Liver (tissue), 9 donors: ENCODE data around the gene GPX3. TPM values are rescaled to one million over a fixed set of nuclear protein-coding genes. Genes with fewer than 3 reads are reported as not detected.

ENCODE experiments used
- DNase-seq: peaks from one replicate; pipeline ENCODE4 v3.0.0-alpha.2; 2017; ENCODE audit warnings: low spot score
- H3K27ac ChIP-seq, 2 donors: one replicate each; pipeline ENCODE4 v1.7.0; 2013; ENCODE audit warnings: inconsistent platforms in 2 of 2, low read length in 2 of 2, control low read depth in 1 of 2, low read depth in 1 of 2, mild to moderate bottlenecking in 1 of 2
- H3K27me3 ChIP-seq, 4 donors: one replicate each; pipeline versions ENCODE4 v1.6.1 to v1.7.0; 2013; ENCODE audit warnings: low read length in 3 of 4, inconsistent platforms in 1 of 4, mild to moderate bottlenecking in 1 of 4, moderate library complexity in 1 of 4; ENCODE audit not compliant: control insufficient read depth in 4 of 4, insufficient read depth in 4 of 4
- H3K36me3 ChIP-seq, 4 donors: one replicate each; pipeline versions ENCODE4 v1.6.1 to v1.7.0; 2013; ENCODE audit warnings: low read length in 3 of 4, mild to moderate bottlenecking in 3 of 4, low read depth in 1 of 4, moderate library complexity in 1 of 4; ENCODE audit not compliant: control insufficient read depth in 4 of 4, insufficient read depth in 3 of 4
- H3K4me1 ChIP-seq, 4 donors: one replicate each; pipeline versions ENCODE4 v1.6.1 to v1.7.0; 2013; ENCODE audit warnings: low read length in 3 of 4, mild to moderate bottlenecking in 3 of 4, moderate library complexity in 1 of 4; ENCODE audit not compliant: control insufficient read depth in 4 of 4, insufficient read depth in 4 of 4
- H3K4me3 ChIP-seq, 3 donors: one replicate each; pipeline versions ENCODE4 v1.6.1 to v1.7.0; 2013; ENCODE audit warnings: low read length in 3 of 3, control low read depth in 1 of 3, low read depth in 1 of 3, mild to moderate bottlenecking in 1 of 3
- H3K9ac ChIP-seq, 2 donors: one replicate each; pipeline ENCODE4 v1.7.0; 2013; ENCODE audit warnings: low read length in 2 of 2, mild to moderate bottlenecking in 2 of 2, moderate library complexity in 2 of 2, control low read depth in 1 of 2, low read depth in 1 of 2
- H3K9me3 ChIP-seq, 4 donors: one replicate each; pipeline versions ENCODE4 v1.6.1 to v1.7.0; 2013; ENCODE audit warnings: low read length in 3 of 4; ENCODE audit not compliant: control insufficient read depth in 4 of 4
- EGR1 ChIP-seq, 2 donors: IDR thresholded peaks; 2 replicates each; pipeline ENCODE4 v1.6.1; 2016 to 2018; ENCODE audit warnings: antibody characterized with exemption in 2 of 2, low read depth in 2 of 2
- FOXA1 ChIP-seq: IDR thresholded peaks from 2 replicates; pipeline ENCODE4 v1.6.1; 2016; ENCODE audit warnings: antibody characterized with exemption
- FOXA2 ChIP-seq: IDR thresholded peaks from 2 replicates; pipeline ENCODE4 v1.6.1; 2016; ENCODE audit warnings: antibody characterized with exemption
- GABPA ChIP-seq, 2 donors: IDR thresholded peaks in 1 of 2; conservative IDR thresholded peaks in 1 of 2; 2 replicates each; pipeline ENCODE4 v1.6.1; 2016; ENCODE audit warnings: antibody characterized with exemption in 2 of 2, mild to moderate bottlenecking in 1 of 2, moderate library complexity in 1 of 2
- HNF4A ChIP-seq, 2 donors: conservative IDR thresholded peaks; 2 replicates each; pipeline ENCODE4 v1.6.1; 2016; ENCODE audit warnings: antibody characterized with exemption in 2 of 2, mild to moderate bottlenecking in 2 of 2
- HNF4G ChIP-seq: IDR thresholded peaks from 2 replicates; pipeline ENCODE4 v1.6.1; 2016; ENCODE audit warnings: antibody characterized with exemption
- JUND ChIP-seq, 2 donors: IDR thresholded peaks; 2 replicates each; pipeline ENCODE4 v1.6.1; 2016; ENCODE audit warnings: antibody characterized with exemption in 2 of 2
- NR2F2 ChIP-seq: IDR thresholded peaks from 2 replicates; pipeline ENCODE4 v1.6.1; 2016; ENCODE audit warnings: antibody characterized with exemption
- RAD21 ChIP-seq, 2 donors: IDR thresholded peaks; 2 replicates each; pipeline ENCODE4 v1.6.1; 2016; ENCODE audit warnings: antibody characterized with exemption in 2 of 2, mild to moderate bottlenecking in 2 of 2
- RXRA ChIP-seq, 2 donors: IDR thresholded peaks; 2 replicates each; pipeline ENCODE4 v1.6.1; 2017 to 2018; ENCODE audit warnings: antibody characterized with exemption in 2 of 2, mild to moderate bottlenecking in 1 of 2
- SP1 ChIP-seq: IDR thresholded peaks from 2 replicates; pipeline ENCODE4 v1.6.1; 2018; ENCODE audit warnings: antibody characterized with exemption, mild to moderate bottlenecking
- TAF1 ChIP-seq: conservative IDR thresholded peaks from 2 replicates; pipeline ENCODE4 v1.6.1; 2016; ENCODE audit warnings: antibody characterized with exemption, mild to moderate bottlenecking
- YY1 ChIP-seq: IDR thresholded peaks from 2 replicates; pipeline ENCODE4 v1.6.1; 2016; ENCODE audit warnings: antibody characterized with exemption, mild to moderate bottlenecking
- WGBS: extraction: QIAGEN DNeasy Blood & Tissue Kit; methylation state at CpG from one replicate; pipeline ENCODE4 v1.1.7; 2013; 5-methylcytosine and 5-hydroxymethylcytosine counted together
- polyA plus RNA-seq, 2 donors: library from polyadenylated mRNA; stranded (reverse) in 1 of 2; unstranded in 1 of 2; fragments of 200-250 nt in 1 of 2; fragments of >200 nt in 1 of 2; fragmentation: Nextera tagmentation in 1 of 2; extraction: Ambion mirVana in 1 of 2; gene quantifications; one replicate each; pipeline versions ENCODE4 v1.2.1 to v1.2.3, GENCODE V29; 2013 to 2015
- total RNA-seq, 2 donors: library from RNA; depleted of rRNA; stranded (reverse); fragments of >200 nt; gene quantifications; one replicate each; pipeline ENCODE4 v1.2.3, GENCODE V29; 2014
- TF ChIP-seq, protein P1 (sequence below): IDR thresholded peaks from 2 replicates; pipeline ENCODE4 v1.6.1; 2016; ENCODE audit warnings: antibody characterized with exemption
- TF ChIP-seq, protein P2 (sequence below): IDR thresholded peaks from 2 replicates; pipeline ENCODE4 v1.6.1; 2016; ENCODE audit warnings: antibody characterized with exemption
- TF ChIP-seq, protein P3 (sequence below): fragments of 150-350 bp; IDR thresholded peaks from 2 replicates; pipeline ENCODE4 v1.5.1; 2017; ENCODE audit warnings: improper control_type of control experiment, low read depth, low read length; ENCODE audit not compliant: missing input control
- TF ChIP-seq, protein P4 (sequence below): IDR thresholded peaks from 2 replicates; pipeline ENCODE4 v1.6.1; 2016; ENCODE audit warnings: antibody characterized with exemption
- TF ChIP-seq, protein P5 (sequence below): IDR thresholded peaks from 2 replicates; pipeline ENCODE4 v1.6.1; 2016; ENCODE audit warnings: antibody characterized with exemption, mild to moderate bottlenecking
- donor health status: healthy.
- donor health status: healthy.
- donor health status: healthy.
- donor health status: healthy.
- donor health status: healthy.

GPX3 gene
- total and polyA plus RNA-seq, 4 donors: 72.9 to 878 (median 237) TPM

DNA sequence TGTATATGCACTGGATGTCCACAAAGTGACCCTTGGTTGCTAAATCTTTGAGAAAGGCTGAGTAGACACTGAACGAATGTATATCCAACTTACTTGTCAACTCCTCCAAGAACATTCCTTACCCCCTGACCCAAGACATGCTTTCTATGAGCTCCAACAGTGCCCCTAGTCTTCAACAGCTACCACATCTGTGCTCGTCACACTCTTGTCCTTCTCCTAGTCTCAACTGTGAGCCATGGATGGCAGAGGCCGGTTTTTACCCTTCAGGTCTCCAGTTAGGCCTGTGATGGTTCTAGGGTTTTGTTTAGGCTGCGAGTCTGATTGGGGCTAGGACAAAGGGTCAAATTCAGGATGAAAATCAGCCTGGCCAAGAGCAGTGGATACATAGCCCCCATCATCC, 19.0 kb upstream of the GPX3 start:
- Histone ChIP-seq H3K9ac (no peak overlapping the region), H3K27me3 (no peaks in the 10 kb centered on the region), H3K4me3 (no peak overlapping the region), H3K36me3 (no peaks in the 10 kb centered on the region), H3K4me1 (peaks cover 11 to 53% (median 37%) of the 10 kb centered on the region in 4 donors), H3K27ac (no peak overlapping the region), H3K9me3 (no peaks in the 10 kb centered on the region)
- TF ChIP-seq FOXA1 (no peak), YY1 (no peak), EGR1 (IDR thresholded peaks at IDR 0.05; ENCODE audit: low read depth in 2 of 2) (no peak), GABPA (IDR thresholded peaks at IDR 0.05 in 1 of 2, conservative IDR thresholded peaks at IDR 0.05 in 1 of 2) (no peak), RXRA (IDR thresholded peaks at IDR 0.05) (no peak), RAD21 (IDR thresholded peaks at IDR 0.05) (no peak), HNF4G (no peak), FOXA2 (no peak), HNF4A (conservative IDR thresholded peaks at IDR 0.05) (no peak), JUND (IDR thresholded peaks at IDR 0.05) (no peak), SP1 (no peak), TAF1 (no peak), NR2F2 (no peak)
- TF ChIP-seq, protein P1, sequence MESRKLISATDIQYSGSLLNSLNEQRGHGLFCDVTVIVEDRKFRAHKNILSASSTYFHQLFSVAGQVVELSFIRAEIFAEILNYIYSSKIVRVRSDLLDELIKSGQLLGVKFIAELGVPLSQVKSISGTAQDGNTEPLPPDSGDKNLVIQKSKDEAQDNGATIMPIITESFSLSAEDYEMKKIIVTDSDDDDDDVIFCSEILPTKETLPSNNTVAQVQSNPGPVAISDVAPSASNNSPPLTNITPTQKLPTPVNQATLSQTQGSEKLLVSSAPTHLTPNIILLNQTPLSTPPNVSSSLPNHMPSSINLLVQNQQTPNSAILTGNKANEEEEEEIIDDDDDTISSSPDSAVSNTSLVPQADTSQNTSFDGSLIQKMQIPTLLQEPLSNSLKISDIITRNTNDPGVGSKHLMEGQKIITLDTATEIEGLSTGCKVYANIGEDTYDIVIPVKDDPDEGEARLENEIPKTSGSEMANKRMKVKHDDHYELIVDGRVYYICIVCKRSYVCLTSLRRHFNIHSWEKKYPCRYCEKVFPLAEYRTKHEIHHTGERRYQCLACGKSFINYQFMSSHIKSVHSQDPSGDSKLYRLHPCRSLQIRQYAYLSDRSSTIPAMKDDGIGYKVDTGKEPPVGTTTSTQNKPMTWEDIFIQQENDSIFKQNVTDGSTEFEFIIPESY: no peak
- TF ChIP-seq, protein P2, sequence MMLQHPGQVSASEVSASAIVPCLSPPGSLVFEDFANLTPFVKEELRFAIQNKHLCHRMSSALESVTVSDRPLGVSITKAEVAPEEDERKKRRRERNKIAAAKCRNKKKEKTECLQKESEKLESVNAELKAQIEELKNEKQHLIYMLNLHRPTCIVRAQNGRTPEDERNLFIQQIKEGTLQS: no peak
- TF ChIP-seq, protein P3, sequence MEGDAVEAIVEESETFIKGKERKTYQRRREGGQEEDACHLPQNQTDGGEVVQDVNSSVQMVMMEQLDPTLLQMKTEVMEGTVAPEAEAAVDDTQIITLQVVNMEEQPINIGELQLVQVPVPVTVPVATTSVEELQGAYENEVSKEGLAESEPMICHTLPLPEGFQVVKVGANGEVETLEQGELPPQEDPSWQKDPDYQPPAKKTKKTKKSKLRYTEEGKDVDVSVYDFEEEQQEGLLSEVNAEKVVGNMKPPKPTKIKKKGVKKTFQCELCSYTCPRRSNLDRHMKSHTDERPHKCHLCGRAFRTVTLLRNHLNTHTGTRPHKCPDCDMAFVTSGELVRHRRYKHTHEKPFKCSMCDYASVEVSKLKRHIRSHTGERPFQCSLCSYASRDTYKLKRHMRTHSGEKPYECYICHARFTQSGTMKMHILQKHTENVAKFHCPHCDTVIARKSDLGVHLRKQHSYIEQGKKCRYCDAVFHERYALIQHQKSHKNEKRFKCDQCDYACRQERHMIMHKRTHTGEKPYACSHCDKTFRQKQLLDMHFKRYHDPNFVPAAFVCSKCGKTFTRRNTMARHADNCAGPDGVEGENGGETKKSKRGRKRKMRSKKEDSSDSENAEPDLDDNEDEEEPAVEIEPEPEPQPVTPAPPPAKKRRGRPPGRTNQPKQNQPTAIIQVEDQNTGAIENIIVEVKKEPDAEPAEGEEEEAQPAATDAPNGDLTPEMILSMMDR: no peak
- TF ChIP-seq, protein P4, sequence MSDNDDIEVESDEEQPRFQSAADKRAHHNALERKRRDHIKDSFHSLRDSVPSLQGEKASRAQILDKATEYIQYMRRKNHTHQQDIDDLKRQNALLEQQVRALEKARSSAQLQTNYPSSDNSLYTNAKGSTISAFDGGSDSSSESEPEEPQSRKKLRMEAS: no peak
- TF ChIP-seq, protein P5, sequence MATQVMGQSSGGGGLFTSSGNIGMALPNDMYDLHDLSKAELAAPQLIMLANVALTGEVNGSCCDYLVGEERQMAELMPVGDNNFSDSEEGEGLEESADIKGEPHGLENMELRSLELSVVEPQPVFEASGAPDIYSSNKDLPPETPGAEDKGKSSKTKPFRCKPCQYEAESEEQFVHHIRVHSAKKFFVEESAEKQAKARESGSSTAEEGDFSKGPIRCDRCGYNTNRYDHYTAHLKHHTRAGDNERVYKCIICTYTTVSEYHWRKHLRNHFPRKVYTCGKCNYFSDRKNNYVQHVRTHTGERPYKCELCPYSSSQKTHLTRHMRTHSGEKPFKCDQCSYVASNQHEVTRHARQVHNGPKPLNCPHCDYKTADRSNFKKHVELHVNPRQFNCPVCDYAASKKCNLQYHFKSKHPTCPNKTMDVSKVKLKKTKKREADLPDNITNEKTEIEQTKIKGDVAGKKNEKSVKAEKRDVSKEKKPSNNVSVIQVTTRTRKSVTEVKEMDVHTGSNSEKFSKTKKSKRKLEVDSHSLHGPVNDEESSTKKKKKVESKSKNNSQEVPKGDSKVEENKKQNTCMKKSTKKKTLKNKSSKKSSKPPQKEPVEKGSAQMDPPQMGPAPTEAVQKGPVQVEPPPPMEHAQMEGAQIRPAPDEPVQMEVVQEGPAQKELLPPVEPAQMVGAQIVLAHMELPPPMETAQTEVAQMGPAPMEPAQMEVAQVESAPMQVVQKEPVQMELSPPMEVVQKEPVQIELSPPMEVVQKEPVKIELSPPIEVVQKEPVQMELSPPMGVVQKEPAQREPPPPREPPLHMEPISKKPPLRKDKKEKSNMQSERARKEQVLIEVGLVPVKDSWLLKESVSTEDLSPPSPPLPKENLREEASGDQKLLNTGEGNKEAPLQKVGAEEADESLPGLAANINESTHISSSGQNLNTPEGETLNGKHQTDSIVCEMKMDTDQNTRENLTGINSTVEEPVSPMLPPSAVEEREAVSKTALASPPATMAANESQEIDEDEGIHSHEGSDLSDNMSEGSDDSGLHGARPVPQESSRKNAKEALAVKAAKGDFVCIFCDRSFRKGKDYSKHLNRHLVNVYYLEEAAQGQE: no peak
- no peak for DNase-seq
- 93% methylated on average over 4 of the region's 4 CpGs for WGBS
